OCI-LY1 (cell line): ENCODE results near the gene PCSK2.

Experiments
- H2AFZ ChIP-seq: fragments of 200-600 bp; sonication (generic), shearing (Covaris generic); 2 replicates; pipeline ENCODE4 v1.6.0; 2014; ENCODE audit warnings: antibody characterized with exemption, mild to moderate bottlenecking, low read length
- H3F3A ChIP-seq: fragments of 200-600 bp; sonication (generic), shearing (Covaris generic); 2 replicates; pipeline ENCODE4 v1.6.0; 2014; ENCODE audit warnings: mild to moderate bottlenecking, antibody characterized with exemption, low read length, moderate library complexity; ENCODE audit not compliant: insufficient read depth
- H3K27ac ChIP-seq: fragments of 200-600 bp; sonication (generic); 2 replicates; pipeline ENCODE4 v1.5.1; 2014; ENCODE audit warnings: low read length, mixed run types, mild to moderate bottlenecking, low read depth; ENCODE audit not compliant: poor library complexity, severe bottlenecking
- H3K27me3 ChIP-seq: fragments of 200-600 bp; sonication (generic); 2 replicates; pipeline ENCODE4 v1.6.0; 2014; ENCODE audit warnings: antibody characterized with exemption, mild to moderate bottlenecking, low read length, moderate library complexity; ENCODE audit not compliant: insufficient read depth
- H3K36me3 ChIP-seq: fragments of 200-600 bp; sonication (generic); 2 replicates; pipeline ENCODE4 v1.6.1; 2014; ENCODE audit warnings: mild to moderate bottlenecking, antibody characterized with exemption, low read length, moderate library complexity, mixed read lengths; ENCODE audit not compliant: insufficient read depth
- H3K4me1 ChIP-seq: fragments of 200-600 bp; sonication (generic); 2 replicates; pipeline ENCODE4 v1.5.1; 2014; ENCODE audit warnings: mild to moderate bottlenecking, low read length, moderate library complexity; ENCODE audit not compliant: insufficient read depth, severe bottlenecking
- H3K4me2 ChIP-seq: fragments of 200-600 bp; sonication (generic), shearing (Covaris generic); 2 replicates; pipeline ENCODE4 v1.6.1; 2014; ENCODE audit warnings: low read length
- H3K4me3 ChIP-seq: fragments of 200-600 bp; sonication (generic); 2 replicates; pipeline ENCODE4 v1.5.1; 2014; ENCODE audit warnings: low read length, low read depth, mild to moderate bottlenecking, mixed read lengths; ENCODE audit not compliant: poor library complexity, severe bottlenecking
- H3K79me2 ChIP-seq: fragments of 200-600 bp; shearing (Covaris generic); 2 replicates; pipeline ENCODE4 v1.6.1; 2016; ENCODE audit warnings: mixed run types, low read length, mixed read lengths; ENCODE audit not compliant: insufficient read depth
- H3K9ac ChIP-seq: fragments of 200-600 bp; sonication (generic), shearing (Covaris generic); 2 replicates; pipeline ENCODE4 v1.6.1; 2014; ENCODE audit warnings: mild to moderate bottlenecking, low read length, mixed read lengths
- H3K9me2 ChIP-seq: fragments of 200-600 bp; sonication (generic), shearing (Covaris generic); 2 replicates; pipeline ENCODE4 v1.6.1; 2014; ENCODE audit warnings: low read depth, mild to moderate bottlenecking, low read length, mixed read lengths
- H3K9me3 ChIP-seq: fragments of 200-600 bp; shearing (Covaris generic); 2 replicates; pipeline ENCODE4 v1.6.1; 2014; ENCODE audit warnings: low read length, mixed read lengths
- H4K20me1 ChIP-seq: fragments of 200-600 bp; sonication (generic), shearing (Covaris generic); 2 replicates; pipeline ENCODE4 v1.6.0; 2016; ENCODE audit warnings: mild to moderate bottlenecking, low read length; ENCODE audit not compliant: insufficient read depth
- CTCF ChIP-seq: fragments of 200-600 bp; sonication (generic), shearing (Covaris generic); IDR thresholded peaks from 2 replicates; pipeline ENCODE4 v1.5.1; 2017; ENCODE audit warnings: mild to moderate bottlenecking, antibody characterized with exemption, low read length, moderate library complexity, mixed read lengths
- EZH2 ChIP-seq: fragments of 200-600 bp; sonication (generic), shearing (Covaris generic); IDR thresholded peaks from 2 replicates; pipeline ENCODE4 v1.8.0; 2017; ENCODE audit warnings: borderline replicate concordance, mixed run types, mild to moderate bottlenecking, antibody characterized with exemption, low read length, moderate library complexity, mixed read lengths

PCSK2 gene

DNA sequence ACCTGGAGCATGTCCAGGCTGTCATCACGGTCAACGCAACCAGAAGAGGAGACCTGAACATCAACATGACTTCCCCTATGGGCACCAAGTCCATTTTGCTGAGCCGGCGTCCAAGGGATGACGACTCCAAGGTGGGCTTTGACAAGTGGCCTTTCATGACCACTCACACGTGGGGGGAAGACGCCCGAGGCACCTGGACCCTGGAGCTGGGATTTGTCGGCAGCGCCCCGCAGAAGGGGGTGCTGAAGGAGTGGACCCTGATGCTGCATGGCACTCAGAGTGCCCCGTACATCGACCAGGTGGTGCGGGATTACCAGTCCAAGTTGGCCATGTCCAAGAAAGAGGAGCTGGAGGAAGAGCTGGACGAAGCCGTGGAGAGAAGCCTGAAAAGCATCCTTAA, 254.8 kb downstream of the PCSK2 start:
- H3K27me3 ChIP-seq = no peaks in the 10 kb centered on the region
- no peaks in the 10 kb centered on the region for H3K9me3 ChIP-seq
- no peak overlapping the region for H3K9ac ChIP-seq
- no peaks in the 10 kb centered on the region for H3K9me2 ChIP-seq
- H3K27ac ChIP-seq = no peak overlapping the region
- H2AFZ ChIP-seq = no peak overlapping the region
- H3K4me3 ChIP-seq = no peak overlapping the region
- no peaks in the 10 kb centered on the region for H3K36me3 ChIP-seq
- no peaks in the 10 kb centered on the region for H3K4me1 ChIP-seq
- H4K20me1 ChIP-seq = no peaks in the 10 kb centered on the region
- TF ChIP-seq CTCF (no peak), EZH2 (no peak)
- no peaks in the 10 kb centered on the region for H3F3A ChIP-seq
- no peaks in the 10 kb centered on the region for H3K79me2 ChIP-seq
- H3K4me2 ChIP-seq = no peak overlapping the region

GRCh38 chr20:17482536-17482935, 255.7 kb downstream of the PCSK2 start:
- Histone ChIP-seq H3K79me2 (no peaks in the 10 kb centered on the region), H2AFZ (no peak overlapping the region), H3K4me2 (no peak overlapping the region), H4K20me1 (no peaks in the 10 kb centered on the region), H3K27me3 (no peaks in the 10 kb centered on the region), H3K4me3 (no peak overlapping the region), H3K4me1 (no peaks in the 10 kb centered on the region), H3K9me2 (no peaks in the 10 kb centered on the region), H3K27ac (no peak overlapping the region), H3K36me3 (no peaks in the 10 kb centered on the region), H3K9me3 (no peaks in the 10 kb centered on the region), H3F3A (no peaks in the 10 kb centered on the region), H3K9ac (no peak overlapping the region)
- no peak for TF ChIP-seq CTCF
- no peak for TF ChIP-seq EZH2

DNA sequence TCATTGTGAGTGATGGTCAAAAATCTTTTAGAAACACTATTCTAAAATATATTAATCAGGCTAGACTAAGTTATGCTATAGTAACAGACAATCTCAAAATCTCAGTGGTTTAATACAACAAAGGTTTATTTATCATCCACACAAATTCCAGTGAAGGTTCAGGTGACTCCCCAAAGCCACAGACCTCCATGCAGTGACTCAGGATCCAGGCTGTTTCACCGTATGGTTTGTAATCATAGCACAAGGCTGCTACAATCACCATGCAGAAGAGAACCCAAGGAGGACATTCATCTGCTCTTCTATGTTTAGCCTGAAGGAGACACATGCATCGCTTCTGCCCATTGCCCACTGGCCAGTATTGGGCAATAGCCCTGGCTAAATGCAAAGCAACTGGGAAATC, 258.2 kb downstream of the PCSK2 start:
- H2AFZ ChIP-seq = no peak overlapping the region
- no peaks in the 10 kb centered on the region for H3K9me2 ChIP-seq
- no peaks in the 10 kb centered on the region for H3K9me3 ChIP-seq
- H3K4me2 ChIP-seq = no peak overlapping the region
- H3F3A ChIP-seq = no peaks in the 10 kb centered on the region
- TF ChIP-seq EZH2 = no peak
- no peak for TF ChIP-seq CTCF
- no peaks in the 10 kb centered on the region for H3K27me3 ChIP-seq
- no peak overlapping the region for H3K4me3 ChIP-seq
- H4K20me1 ChIP-seq = no peaks in the 10 kb centered on the region
- no peaks in the 10 kb centered on the region for H3K4me1 ChIP-seq
- no peaks in the 10 kb centered on the region for H3K36me3 ChIP-seq
- no peaks in the 10 kb centered on the region for H3K79me2 ChIP-seq
- H3K9ac ChIP-seq = no peak overlapping the region
- H3K27ac ChIP-seq = no peak overlapping the region
